Pons (tissue), 1 donor: ENCODE data around the gene DGKG.

Source experiments
- DNase-seq: peaks from one replicate; pipeline ENCODE4 v3.0.0-alpha.2; 2016; ENCODE audit warnings: low spot score

Gene DGKG

DNA sequence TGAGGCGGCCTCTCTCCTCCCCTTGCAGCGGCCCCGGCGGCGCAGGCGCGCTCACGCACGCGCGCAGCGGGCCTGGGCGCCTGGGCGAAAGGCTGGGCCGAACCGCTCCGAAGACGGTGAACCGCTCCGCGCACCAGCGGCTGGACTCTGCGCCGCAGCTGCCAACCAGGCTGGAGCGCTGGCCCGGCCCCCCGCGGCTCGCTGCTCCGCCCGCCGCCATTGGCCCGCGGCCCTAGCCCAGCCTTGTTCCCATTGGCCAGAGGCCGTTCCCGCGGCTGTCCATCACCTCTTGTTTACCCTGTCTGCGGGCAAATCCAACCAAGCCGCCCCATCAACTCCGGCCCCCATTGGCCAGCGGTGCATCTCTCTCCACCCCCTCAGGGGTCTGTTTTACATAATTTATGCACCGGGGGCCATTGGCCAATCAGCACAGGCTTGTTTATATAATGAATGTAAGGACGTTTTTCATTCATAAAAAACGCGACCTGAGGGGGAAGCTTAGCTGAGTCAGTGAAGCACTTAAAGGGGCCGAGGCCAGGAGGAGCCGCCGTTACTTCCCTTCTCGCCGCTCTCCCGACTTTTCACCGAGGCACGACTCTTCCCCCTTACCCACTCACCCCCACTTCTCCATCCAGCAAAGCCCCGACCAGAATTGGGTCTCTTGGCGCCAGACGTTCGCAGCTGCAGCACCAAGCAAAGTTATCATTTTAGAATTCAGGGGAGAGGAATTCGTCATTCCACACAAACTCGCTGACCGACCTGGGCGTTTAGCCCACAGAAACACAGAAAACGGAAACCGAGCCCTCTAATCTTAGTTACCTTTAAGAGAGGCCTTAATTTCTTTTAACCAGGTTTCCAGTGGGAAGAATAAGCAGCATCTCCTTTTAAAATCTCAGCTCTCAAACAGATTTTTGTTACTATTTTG is 252.8 kb downstream of the DGKG start, which contains the start of gene ETV5:
ETV5 (minus strand) TSS at position 149 of the 925 bp plus-strand sequence. CDS start 3,221 bp downstream, outside the sequence.
- peak; percentile 100 for DNase-seq

DNA sequence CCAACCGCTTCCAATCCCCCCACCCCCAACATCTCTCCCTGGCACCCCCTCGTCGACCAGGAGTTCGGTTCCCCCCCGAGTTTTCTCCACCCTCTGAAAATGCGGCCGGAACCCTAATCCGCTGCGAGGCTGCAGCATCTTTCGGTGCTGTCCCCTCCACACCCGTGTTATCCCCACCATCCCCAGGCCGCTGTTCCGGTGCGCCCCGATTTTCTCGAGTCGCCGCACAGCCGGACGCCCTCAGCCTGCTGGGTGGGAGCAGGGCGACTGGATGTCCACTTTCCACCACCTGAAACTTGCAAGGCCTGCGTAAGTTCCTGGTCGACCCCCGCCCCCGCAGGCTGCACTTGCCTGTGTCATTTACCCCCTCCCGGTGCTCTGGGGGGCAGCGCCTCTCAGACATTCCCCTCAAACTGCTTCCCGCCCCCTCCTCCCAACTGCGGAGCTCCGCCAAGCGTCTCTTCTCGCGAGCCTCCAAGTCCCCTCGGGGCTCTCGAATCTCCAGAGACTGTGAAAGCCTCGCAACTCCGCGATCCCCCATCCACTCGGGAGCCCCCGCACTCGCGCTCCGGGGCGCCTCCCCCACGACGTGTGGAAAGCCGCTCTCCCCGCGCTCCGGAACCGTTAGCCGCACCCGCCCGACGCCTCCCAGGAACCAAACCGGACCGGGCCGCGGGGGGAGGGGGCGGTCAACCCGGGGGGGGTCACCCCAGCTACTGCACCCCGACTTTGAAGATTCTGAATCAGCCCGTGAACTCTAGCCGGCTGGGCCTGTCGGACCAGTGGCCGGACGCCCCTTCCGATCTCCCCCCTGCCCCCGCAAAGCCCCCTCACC is 253.7 kb downstream of the DGKG start:
- peak; percentile 26 for DNase-seq

DNA sequence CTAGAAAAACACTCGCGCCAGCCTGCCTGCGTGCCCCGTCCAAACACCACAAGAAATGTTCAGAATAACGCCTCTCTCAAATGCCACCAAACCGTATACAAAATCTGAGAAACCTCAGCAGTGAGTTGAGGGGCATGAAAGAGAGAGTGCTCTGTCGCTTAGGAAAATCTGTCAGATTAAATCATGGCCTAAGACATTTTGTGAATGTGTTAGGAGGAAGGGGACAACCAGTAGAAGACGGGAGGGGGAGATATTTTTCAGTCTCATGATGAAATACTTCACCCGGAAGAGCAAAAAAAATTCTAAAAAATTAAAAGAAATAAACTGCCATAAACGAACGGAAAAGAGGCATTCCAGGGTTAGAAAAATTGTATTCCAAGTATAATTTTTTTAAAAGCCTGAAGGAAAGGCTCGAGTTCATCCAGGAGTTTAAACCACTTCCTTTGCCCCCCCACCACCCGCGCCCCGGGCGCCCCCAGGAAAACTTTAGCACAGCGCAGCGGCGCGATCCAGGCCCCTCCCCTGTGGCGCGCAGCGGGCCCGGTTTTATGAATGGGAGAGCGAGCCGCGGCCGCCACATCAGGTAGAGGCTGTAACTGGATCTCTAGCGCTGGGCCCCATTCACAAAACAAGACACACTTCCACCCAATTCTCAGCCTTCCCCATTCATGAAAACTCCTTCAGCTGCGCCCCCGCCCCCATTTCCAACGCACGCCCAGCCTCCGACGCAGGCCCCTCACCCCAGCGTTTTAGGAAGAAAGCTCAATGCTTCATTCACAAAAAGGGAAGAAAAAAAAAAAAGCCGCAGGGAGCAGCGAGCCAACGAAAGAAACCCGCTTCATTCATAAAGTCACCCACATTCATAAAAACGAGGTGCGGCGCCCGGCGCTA is 254.6 kb downstream of the DGKG start:
- DNase-seq, result peak; percentile 72

DNA sequence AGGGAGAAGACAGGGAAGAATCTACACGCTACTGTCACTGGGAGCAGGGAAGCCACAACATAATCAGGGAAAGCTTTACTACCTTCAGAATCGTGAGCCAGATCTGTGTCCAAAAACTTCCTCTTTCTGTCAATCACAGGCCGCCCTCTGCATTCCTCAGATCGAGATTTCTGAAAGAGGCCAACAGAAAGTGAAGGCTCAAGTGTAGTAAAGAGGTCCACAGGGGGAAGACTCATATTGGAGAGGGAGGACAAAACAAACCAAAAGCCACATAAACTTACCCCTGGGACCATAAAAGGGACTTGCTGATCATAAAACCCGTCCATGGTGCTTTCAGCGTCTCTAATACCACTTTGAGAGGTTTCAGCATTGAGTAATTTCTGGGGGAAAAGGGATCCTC is 256.5 kb downstream of the DGKG start:
- peak; percentile 46 for DNase-seq

DNA sequence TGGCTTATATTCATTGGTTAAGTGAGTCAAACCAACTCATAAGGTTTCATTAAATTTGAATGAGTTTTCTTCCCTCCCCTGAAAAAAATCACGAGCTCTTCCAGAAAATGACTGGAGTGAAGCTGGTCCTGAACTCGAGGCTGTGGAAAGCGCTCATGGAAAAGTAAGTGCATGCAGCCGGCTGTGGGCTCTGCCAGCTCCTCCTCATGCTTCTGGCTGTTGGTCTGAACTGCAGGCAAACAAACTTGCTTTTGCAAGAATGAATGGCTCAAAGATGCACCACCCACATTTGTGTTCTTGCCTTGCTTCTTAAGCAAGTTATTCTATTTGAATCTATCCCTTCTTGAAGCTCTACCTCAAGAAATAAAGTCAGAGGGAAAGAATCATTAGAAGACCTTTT is 259.3 kb downstream of the DGKG start:
- DNase-seq, result no peak

DNA sequence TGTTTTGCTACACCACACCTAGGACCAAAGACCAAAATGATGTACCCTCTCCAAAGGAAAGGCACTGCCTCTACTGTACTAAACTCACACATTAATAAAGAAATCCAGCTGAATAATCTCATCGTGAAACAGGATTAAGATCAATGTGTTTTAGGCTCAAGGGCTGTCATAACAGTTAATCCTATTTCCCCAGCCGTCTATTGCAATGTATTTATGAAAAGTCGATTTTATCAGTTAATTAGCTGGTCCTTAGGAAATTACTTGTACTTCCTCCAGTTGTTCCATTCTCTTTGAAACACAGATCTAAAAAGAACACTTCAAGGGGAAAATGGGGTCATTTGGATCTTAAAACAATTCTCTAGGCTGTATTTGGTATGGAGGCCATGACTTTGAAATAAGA is 261.6 kb downstream of the DGKG start:
- no peak for DNase-seq

DNA sequence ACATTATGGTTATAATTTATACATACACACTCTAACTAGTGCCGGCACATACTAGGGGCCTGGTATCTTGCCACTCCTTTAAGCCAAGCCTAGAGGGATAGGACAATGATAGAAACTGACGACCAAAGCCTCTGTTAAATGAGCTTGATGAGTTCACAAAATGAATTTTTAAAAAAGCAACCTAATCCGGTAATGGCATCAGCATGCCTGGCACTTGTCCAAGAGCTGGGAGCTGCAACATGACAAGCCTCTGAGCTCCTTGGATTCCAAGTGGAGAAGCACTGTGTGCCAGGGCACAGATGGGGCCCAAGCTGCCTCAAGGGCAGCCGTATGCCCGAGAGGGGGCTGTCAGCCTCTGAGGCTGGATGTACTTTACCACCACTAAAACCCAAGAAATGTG is 262.9 kb downstream of the DGKG start:
- no peak for DNase-seq

DNA sequence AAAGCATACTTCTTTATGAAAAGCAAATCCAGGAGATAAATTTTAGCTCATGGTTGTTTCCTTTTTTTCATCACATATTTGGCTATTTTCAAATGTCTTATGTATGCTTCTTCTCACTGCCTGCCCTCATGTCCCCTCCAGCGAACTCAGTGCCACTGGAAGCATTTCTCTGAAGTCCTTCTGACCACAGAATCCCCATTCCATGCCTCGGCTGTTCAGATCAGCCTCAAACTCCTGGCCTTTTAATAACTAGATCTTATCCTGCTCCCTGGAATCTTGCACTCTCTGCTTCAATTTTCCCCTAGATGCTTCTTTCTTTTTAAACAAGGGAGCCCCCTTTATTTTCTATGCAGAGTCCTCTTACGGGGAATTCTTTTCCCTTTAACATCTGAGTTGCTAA is 263.3 kb downstream of the DGKG start:
- no peak for DNase-seq

DNA sequence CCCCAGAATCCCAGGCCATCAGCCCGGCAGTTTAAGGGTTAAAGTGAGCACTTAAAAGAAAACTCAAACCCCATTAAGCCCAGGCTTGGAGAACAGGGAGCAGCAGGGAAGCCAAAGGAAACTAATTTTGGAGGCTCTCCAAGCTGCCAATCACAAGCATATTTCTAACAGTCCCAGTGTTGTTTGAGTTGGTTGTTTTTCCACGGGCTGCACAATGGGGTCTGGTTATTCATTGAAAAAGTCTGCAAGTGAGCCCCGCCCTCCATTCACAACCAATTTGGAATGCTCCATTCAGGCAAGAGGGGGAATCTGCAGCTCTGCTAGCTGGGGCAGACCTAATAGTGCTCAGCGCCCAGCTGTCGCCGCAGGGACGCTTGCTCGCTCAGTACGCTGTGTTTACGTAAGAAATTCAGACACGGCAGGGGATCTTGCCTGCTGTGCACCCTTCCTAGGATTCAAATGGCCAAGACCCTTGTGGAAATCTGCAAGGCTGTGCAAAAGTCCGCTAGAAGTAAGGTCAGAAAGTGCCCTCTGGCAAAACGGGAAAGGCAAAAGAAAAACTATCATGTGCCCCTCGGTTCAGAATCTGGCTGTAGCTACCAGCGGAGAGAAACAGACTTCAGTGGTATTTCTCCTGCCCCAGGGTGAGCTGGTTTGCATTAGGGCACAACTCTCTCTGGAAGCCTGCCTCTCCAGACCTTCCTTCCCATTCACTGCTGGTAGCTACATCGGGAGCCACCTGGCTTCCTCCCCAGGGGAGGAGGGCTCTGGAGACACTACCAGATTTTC is 264.2 kb downstream of the DGKG start:
- DNase-seq, result peak; percentile 99

DNA sequence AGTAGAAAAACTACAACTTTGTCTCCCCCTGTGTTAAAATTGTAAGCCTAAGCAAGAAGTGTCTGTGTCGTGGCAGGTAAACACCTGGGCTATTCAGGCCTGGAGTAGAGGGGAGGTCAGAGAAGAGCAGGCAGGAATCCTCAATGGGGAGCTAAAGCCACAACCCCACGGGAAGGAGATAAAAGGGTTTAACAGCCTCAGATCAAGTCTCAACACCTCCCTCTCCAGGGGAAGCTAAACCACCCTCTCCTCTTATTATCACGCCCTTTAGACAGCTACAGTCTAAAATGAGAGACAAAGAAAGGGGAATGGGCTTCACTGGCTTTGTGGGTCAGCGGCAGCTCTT is 264.7 kb downstream of the DGKG start:
- no peak for DNase-seq
